Measurements from ENCODE around the gene ITGA3. TPM values are rescaled to one million over a fixed set of nuclear protein-coding genes. Genes with fewer than 3 reads are reported as not detected.

The ITGA3 gene
- total and polyA plus RNA-seq, 8 donors: 16.8 to 61.2 (median 26.2) TPM

- FAIRE-seq (no peak), ATAC-seq (peak in 3 of 4 donors; percentile 10 to 36 (median 20)), DNase-seq (no peak)
- H3K9me3 ChIP-seq: no peaks in the 10 kb centered on the region
- no peaks in the 10 kb centered on the region for H3K27me3 ChIP-seq
- H3K4me3 ChIP-seq: no peak overlapping the region
- whole genome bisulfite sequencing, 2 donors: 85% methylated on average over 19 to 20 of the region's 20 CpGs
- TF ChIP-seq CTCF (IDR thresholded peaks at IDR 0.05): no peak
- no peak overlapping the region for H3K27ac ChIP-seq
- peaks cover 7 to 19% (median 9%) of the 10 kb centered on the region in 3 donors for H3K4me1 ChIP-seq
- no peaks in the 10 kb centered on the region for H3K36me3 ChIP-seq
- intact Hi-C loops (cut with DNase I): no loop called here
These were observed 8.5 kb downstream of the ITGA3 start for GRCh38 chr17:50064253-50065001.

- WGBS, 2 donors: 66 to 70% methylated on average over 3 of the region's 3 CpGs
- DNase-seq: no peak
- ATAC-seq: no peak
- H3K4me1 ChIP-seq: peaks cover 7 to 13% (median 9%) of the 10 kb centered on the region in 3 donors
- intact Hi-C loops (cut with DNase I): no loop called here
- no peaks in the 10 kb centered on the region for H3K27me3 ChIP-seq
- H3K27ac ChIP-seq: no peak overlapping the region
- FAIRE-seq: no peak
- no peak for TF ChIP-seq CTCF (IDR thresholded peaks at IDR 0.05)
- no peak overlapping the region for H3K4me3 ChIP-seq
- H3K36me3 ChIP-seq: no peaks in the 10 kb centered on the region
- H3K9me3 ChIP-seq: no peaks in the 10 kb centered on the region
These were observed 9.1 kb downstream of the ITGA3 start for GRCh38 chr17:50065056-50065455.

- no peak for TF ChIP-seq CTCF (IDR thresholded peaks at IDR 0.05)
- Histone ChIP-seq H3K4me3 (no peak overlapping the region), H3K27ac (no peak overlapping the region), H3K4me1 (peaks cover 0 to 9% (median 4%) of the 10 kb centered on the region in 3 donors), H3K27me3 (no peaks in the 10 kb centered on the region), H3K36me3 (peaks cover 0 to 12% (median 5%) of the 10 kb centered on the region in 3 donors), H3K9me3 (no peaks in the 10 kb centered on the region)
- ATAC-seq (no peak), DNase-seq (no peak), FAIRE-seq (no peak)
- intact Hi-C loops (cut with DNase I): no loop called here
- 96 to 98% methylated on average over 2 of the region's 2 CpGs for WGBS, 2 donors
These were observed 11.1 kb downstream of the ITGA3 start for GRCh38 chr17:50066995-50067394.

GRCh38 chr17:50067996-50068395, 12.1 kb downstream of the ITGA3 start:
- Histone ChIP-seq H3K9me3 (no peaks in the 10 kb centered on the region), H3K4me3 (no peak overlapping the region), H3K27me3 (no peaks in the 10 kb centered on the region), H3K36me3 (peaks cover 0 to 12% (median 5%) of the 10 kb centered on the region in 3 donors), H3K4me1 (no peaks in the 10 kb centered on the region), H3K27ac (no peak overlapping the region)
- FAIRE-seq (no peak), DNase-seq (no peak), ATAC-seq (no peak)
- intact Hi-C loops (cut with DNase I): no loop called here
- WGBS, 2 donors: 92 to 96% methylated on average over 13 of the region's 13 CpGs
- no peak for TF ChIP-seq CTCF (IDR thresholded peaks at IDR 0.05)

Measured in pancreas (tissue), 10 donors.